Measurements from ENCODE around the gene FGF22.

The FGF22 gene

GRCh38 chr19:643736-644135, 4.1 kb downstream of the FGF22 start:
- Mint-ChIP-seq H3K27me3 (no peaks in the 10 kb centered on the region), H3K4me3 (no peak overlapping the region), H3K27ac (no peak overlapping the region), H3K9me3 (no peaks in the 10 kb centered on the region), H3K4me1 (peaks cover 10% of the 10 kb centered on the region)
- DNase-seq (no peak), ATAC-seq (no peak)

DNA sequence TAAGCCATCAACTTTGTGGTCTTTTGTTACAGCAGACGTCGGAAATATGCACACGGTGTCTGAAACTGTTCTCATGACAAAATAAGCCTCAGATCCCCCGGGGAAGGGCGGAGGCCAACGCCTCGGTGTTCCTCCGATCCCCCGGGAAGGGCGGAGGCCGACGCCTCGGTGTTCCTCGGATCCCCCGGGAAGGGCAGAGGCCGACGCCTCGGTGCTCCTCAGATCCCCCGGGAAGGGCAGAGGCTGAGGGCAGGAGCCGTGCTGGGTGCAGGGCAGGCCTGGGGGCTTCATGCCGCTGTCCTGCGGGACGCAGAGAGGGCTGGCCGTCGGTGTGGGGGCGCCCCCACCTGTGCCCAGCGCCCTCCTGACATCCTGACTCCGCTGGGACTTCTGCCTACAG, 4.7 kb downstream of the FGF22 start:
- Mint-ChIP-seq H3K4me3 (no peak overlapping the region), H3K4me1 (peaks cover 3% of the 10 kb centered on the region), H3K27me3 (no peaks in the 10 kb centered on the region), H3K9me3 (no peaks in the 10 kb centered on the region), H3K27ac (no peak overlapping the region)
- ATAC-seq (no peak), DNase-seq (no peak)

GRCh38 chr19:644789-645188, 5.1 kb downstream of the FGF22 start:
- DNase-seq: no peak
- ATAC-seq: no peak
- no peaks in the 10 kb centered on the region for H3K4me1 Mint-ChIP-seq
- H3K27ac Mint-ChIP-seq: no peak overlapping the region
- no peak overlapping the region for H3K4me3 Mint-ChIP-seq
- H3K9me3 Mint-ChIP-seq: no peaks in the 10 kb centered on the region
- no peaks in the 10 kb centered on the region for H3K27me3 Mint-ChIP-seq

- no peaks in the 10 kb centered on the region for H3K27me3 Mint-ChIP-seq
- peak; percentile 27 for ATAC-seq
- no peaks in the 10 kb centered on the region for H3K9me3 Mint-ChIP-seq
- H3K27ac Mint-ChIP-seq: peak overlapping the region in 1 of 2 donors; percentile 27
- no peaks in the 10 kb centered on the region for H3K4me1 Mint-ChIP-seq
- no peak for DNase-seq
- H3K4me3 Mint-ChIP-seq: no peak overlapping the region
These were observed 6.5 kb downstream of the FGF22 start for GRCh38 chr19:645912-646778.

DNA sequence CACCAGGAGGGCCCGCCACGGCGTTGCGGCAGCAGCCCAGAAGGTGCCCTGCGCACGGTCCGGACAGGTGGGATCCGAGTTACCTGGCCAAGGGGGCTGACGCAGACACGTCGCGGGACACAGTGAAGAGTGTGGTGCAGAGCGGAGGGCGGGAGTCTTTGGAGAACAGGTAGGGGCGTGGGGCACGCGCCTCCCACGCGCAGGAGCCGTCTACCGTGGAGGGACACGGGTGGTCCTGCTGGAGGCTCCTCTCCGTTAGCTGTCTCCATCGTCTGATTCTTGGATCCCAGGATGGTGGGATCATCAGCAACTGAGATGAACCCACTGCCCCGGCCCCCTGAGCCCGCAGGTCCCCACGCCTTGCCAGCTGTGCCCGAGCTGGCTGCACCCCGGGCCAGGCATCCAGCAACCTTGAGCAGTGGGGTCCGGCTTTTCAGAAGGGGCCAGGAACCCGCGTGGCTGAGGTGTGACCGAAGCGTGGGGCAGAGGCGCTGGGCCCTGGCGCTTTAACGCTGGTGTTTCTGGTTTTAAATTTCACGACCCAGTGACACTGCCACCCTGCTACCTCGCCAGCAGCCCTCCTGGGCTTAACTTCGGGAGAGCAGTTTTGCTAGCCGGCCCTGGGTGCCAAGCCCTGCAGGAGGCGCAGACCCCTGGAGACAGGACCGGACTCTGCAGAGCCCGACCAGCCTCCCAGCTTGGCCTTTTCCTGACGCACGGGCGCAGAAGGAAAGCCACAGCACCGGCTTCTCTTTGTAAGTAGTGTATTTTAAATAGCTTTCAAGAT, 7.3 kb downstream of the FGF22 start:
- H3K27ac Mint-ChIP-seq: no peak overlapping the region
- H3K4me3 Mint-ChIP-seq: no peak overlapping the region
- H3K4me1 Mint-ChIP-seq: no peaks in the 10 kb centered on the region
- no peaks in the 10 kb centered on the region for H3K9me3 Mint-ChIP-seq
- no peak for DNase-seq
- ATAC-seq: peak; percentile 10
- no peaks in the 10 kb centered on the region for H3K27me3 Mint-ChIP-seq

GRCh38 chr19:647566-648284, 8.0 kb downstream of the FGF22 start:
- Mint-ChIP-seq H3K27ac (no peak overlapping the region), H3K4me1 (no peaks in the 10 kb centered on the region), H3K4me3 (no peak overlapping the region), H3K9me3 (no peaks in the 10 kb centered on the region), H3K27me3 (no peaks in the 10 kb centered on the region)
- no peak for DNase-seq
- no peak for ATAC-seq

DNA sequence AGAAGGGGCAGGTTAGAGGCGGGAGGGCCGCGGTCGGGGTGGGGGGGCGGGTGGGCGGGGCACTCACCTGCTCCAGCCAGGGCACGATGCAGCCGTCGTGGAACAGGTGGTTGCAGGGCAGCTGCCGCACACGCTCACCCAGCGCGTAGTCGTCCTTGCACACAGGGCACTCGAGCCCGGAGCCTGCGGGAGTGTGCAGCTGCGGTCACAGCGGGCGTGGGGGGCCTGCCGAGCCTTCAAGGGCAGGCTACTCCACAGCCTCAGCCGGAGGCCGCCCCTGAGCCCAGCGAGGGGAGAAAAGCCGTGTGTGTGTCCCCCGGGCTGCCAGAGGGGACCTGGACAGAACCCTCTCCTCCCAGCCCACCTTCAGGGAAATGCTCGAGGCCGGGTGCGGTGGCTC, 8.6 kb downstream of the FGF22 start:
- DNase-seq: no peak

DNA sequence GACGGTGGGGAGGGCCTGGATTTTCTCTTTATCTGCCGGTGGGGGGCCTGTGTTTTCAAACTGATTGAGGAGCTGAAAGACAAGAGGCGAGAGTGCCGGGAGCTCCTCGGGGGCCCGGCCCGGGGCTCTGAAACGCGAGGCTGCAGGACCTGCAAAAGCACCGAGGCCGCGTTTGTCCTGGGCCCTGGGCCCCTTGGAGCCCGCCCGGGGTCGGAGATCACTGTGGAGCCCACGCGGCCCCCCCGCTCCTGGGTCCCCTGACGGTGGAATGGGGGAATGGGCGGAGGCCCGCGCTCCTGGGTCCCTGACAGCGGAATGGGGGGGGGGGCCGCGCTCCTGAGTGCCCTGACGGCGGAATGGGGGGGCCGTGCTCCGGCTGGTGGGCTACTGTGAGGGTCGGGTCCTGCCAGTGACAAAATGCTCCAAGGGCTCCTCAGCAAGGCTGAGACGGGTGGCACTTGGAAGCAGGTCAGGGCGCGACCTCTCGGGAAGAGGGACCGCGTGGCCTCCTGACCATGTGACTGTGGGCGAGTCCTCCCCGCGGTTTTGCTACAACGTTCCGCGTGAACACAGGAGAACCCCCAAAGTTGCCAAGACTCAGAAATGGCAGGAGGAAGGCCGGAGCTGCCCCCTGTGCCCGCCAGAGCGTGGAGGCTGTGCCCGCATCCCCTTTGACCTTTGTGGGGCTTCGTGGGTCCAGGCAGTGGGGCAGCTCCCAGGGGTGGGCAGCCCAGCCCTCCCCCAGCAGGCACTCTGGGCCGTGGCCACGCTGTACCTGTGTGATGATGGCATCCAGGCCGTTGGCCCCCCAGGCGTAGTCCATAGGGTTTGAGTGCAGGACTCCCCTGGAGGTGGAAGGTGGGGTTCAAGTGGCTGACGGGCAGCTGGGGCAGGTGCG, 9.5 kb downstream of the FGF22 start:
- no peak for ATAC-seq
- H3K4me1 Mint-ChIP-seq: no peaks in the 10 kb centered on the region
- no peak for DNase-seq
- H3K4me3 Mint-ChIP-seq: no peak overlapping the region
- H3K9me3 Mint-ChIP-seq: no peaks in the 10 kb centered on the region
- H3K27ac Mint-ChIP-seq: no peak overlapping the region
- no peaks in the 10 kb centered on the region for H3K27me3 Mint-ChIP-seq

More for the DNA sequence above, 8.6 kb downstream of the FGF22 start:
- Mint-ChIP-seq H3K27me3 (no peaks in the 10 kb centered on the region), H3K4me3 (no peak overlapping the region), H3K27ac (no peak overlapping the region), H3K4me1 (no peaks in the 10 kb centered on the region), H3K9me3 (no peaks in the 10 kb centered on the region)
- no peak for ATAC-seq

DNA sequence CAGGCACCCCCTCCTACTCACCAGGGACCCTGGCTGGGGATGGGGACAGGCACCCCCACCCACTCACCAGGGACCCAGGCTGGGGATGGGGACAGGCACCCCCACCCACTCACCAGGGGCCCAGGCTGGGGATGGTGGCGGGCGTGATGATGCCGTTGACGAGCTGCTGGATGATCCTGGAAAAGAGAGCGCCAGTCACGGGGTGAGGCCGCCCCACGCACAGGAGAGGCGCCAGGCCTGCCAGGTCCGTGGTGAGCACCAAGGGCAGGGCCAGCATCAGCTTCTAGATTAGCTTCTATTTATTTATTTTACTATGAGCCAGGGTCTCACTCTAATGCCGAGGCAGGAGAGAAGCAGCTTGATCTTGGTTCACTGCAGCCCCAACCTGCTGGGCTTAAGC, 10.4 kb downstream of the FGF22 start:
- H3K27ac Mint-ChIP-seq: no peak overlapping the region
- H3K4me3 Mint-ChIP-seq: no peak overlapping the region
- ATAC-seq: no peak
- H3K9me3 Mint-ChIP-seq: no peaks in the 10 kb centered on the region
- peaks cover 7% of the 10 kb centered on the region for H3K4me1 Mint-ChIP-seq
- H3K27me3 Mint-ChIP-seq: no peaks in the 10 kb centered on the region
- DNase-seq: no peak

- no peaks in the 10 kb centered on the region for H3K9me3 Mint-ChIP-seq
- no peak overlapping the region for H3K4me3 Mint-ChIP-seq
- ATAC-seq (no peak), DNase-seq (no peak)
- H3K4me1 Mint-ChIP-seq: peaks cover 18% of the 10 kb centered on the region
- no peaks in the 10 kb centered on the region for H3K27me3 Mint-ChIP-seq
- no peak overlapping the region for H3K27ac Mint-ChIP-seq
These were observed 11.6 kb downstream of the FGF22 start for GRCh38 chr19:651114-651818.

DNA sequence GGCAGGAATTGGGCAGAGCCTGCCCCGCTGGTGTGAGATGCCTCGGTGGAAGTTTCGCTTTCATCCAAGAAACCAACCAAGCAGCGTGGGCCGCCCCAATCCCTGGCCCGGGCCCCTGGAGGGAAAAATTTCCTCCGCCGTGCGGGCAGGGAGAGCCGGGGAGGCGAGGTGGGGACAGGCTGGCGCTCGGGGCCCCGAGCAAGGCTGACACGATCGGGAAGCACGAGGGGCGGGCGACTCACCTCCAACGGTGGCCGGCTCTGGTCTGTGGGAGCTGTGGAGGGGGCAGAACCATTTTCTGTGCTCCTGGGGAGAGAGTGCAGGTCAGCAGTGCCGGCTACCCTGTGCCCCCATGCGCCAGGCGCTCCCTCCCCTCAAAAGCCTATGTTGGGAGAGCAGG, 12.3 kb downstream of the FGF22 start:
- no peak overlapping the region for H3K4me3 Mint-ChIP-seq
- H3K27ac Mint-ChIP-seq: no peak overlapping the region
- ATAC-seq (no peak), DNase-seq (no peak)
- H3K27me3 Mint-ChIP-seq: no peaks in the 10 kb centered on the region
- H3K4me1 Mint-ChIP-seq: peaks cover 24% of the 10 kb centered on the region
- H3K9me3 Mint-ChIP-seq: no peaks in the 10 kb centered on the region

DNA sequence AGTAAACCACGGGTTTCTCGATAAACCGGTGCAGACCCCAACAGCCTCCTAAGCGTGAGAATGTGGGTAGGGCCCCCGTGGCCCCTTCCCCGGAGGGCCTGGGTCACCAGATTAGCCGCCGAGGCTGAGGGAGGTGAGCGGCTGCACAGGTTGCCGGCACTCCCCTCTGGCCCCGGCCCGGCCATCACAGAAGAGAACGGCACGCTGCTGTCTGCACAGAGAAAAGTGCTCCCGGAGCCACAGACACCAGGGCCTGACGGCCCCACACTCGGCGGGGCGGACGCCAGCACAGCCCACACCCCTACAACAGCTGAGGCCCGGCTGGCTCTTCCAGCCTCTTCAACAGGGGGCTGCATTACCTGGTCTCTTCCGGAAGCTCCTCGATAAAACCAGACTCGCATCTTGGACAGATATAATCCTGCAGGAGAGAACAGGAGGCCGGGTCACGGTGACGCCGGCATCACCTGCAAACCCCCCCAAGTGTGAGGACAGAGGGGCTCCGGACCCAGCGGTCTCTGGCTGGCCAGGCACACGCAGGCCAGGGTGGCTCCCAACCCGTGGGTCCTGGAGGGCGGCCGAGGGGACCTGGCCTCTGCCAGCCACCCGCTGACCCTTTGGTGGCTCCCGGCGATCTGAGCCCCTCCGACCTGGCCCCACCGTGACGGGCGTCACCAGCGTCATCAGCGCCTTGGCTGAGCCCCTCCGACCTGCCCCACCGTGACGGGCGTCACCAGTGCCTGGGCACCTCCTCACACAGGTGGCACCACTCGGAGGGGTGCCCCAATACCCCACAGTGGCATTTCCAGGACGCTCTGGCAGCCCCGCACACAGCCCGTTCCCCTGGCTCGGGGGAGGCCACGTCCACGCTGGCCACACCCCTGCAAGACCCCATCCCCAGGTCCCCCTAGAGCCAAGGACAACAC, 13.0 kb downstream of the FGF22 start:
- Mint-ChIP-seq H3K27ac (no peak overlapping the region), H3K27me3 (no peaks in the 10 kb centered on the region), H3K9me3 (no peaks in the 10 kb centered on the region), H3K4me3 (no peak overlapping the region), H3K4me1 (peaks cover 31% of the 10 kb centered on the region)
- ATAC-seq (peak; percentile 17), DNase-seq (no peak)

GRCh38 chr19:653425-653824, 13.7 kb downstream of the FGF22 start:
- no peak for ATAC-seq
- Mint-ChIP-seq H3K27me3 (no peaks in the 10 kb centered on the region), H3K27ac (no peak overlapping the region), H3K4me3 (no peak overlapping the region), H3K9me3 (no peaks in the 10 kb centered on the region), H3K4me1 (peaks cover 36% of the 10 kb centered on the region)
- DNase-seq: no peak

DNA sequence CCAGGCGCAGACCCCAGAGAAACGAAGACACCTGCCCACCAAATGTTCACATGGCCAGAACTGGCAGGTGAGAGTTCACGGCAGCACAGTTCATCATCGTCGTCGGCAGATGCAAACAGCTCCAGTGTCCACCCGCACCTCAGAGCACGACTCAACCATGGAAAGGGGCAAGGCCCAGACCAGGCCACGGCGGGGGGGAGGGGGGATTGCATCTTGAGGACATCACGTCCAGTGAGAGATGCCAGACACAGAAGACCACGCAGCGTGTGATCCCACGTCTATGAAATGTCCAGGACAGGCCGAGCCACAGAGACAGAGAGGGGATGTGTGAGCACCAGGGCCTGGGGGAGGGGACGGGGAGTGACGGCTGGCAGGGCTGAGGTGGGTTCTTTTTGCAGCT, 16.0 kb downstream of the FGF22 start:
- ATAC-seq (no peak), DNase-seq (no peak)
- no peak overlapping the region for H3K4me3 Mint-ChIP-seq
- H3K27ac Mint-ChIP-seq: peak overlapping the region in 1 of 2 donors; percentile 69
- peaks cover 58% of the 10 kb centered on the region for H3K4me1 Mint-ChIP-seq
- H3K27me3 Mint-ChIP-seq: no peaks in the 10 kb centered on the region
- no peaks in the 10 kb centered on the region for H3K9me3 Mint-ChIP-seq
